ENCODE data around the gene DIS3L2. TPM values are rescaled to one million over a fixed set of nuclear protein-coding genes. Genes with fewer than 3 reads are reported as not detected.

The DIS3L2 gene
- total and polyA plus RNA-seq, 2 experiments from 2014 or later = 15.2 to 25.3 TPM

- no peak for TF ChIP-seq STAT1 (IDR thresholded peaks at IDR 0.05; ENCODE audit: unreplicated experiment)
- no peak for TF ChIP-seq JUNB (IDR thresholded peaks at IDR 0.05; ENCODE audit: unreplicated experiment)
- no peak for TF ChIP-seq ZNF462 (CRISPR knock-in tag; IDR thresholded peaks at IDR 0.05)
- no peak for TF ChIP-seq ZNF331 (CRISPR knock-in tag; IDR thresholded peaks at IDR 0.05; ENCODE audit: low read depth)
- no peak for TF ChIP-seq POLR2AphosphoS5 (IDR thresholded peaks at IDR 0.05; ENCODE audit: low read depth)
- TF ChIP-seq EZH2 (IDR thresholded peaks at IDR 0.05; ENCODE audit: low read depth, unreplicated experiment) = no peak
- TF ChIP-seq CTCF (conservative IDR thresholded peaks at IDR 0.05; ENCODE audit: low read depth in 2 of 2) = no peak
- no peak for TF ChIP-seq REST (IDR thresholded peaks at IDR 0.05; ENCODE audit: unreplicated experiment)
- TF ChIP-seq EZH2phosphoT487 (IDR thresholded peaks at IDR 0.05; ENCODE audit: unreplicated experiment) = no peak
- 0 out of 2 replicates have a peak overlapping the region, but pooled peaks have one; percentile 11 for H3K4me2 ChIP-seq
- Mint-ChIP-seq H3K4me3 (no peak overlapping the region), H3K4me1 (peaks cover 20% of the 10 kb centered on the region), H3K36me3 (ENCODE audit: low read depth) (no peaks in the 10 kb centered on the region), H3K27ac (no peak overlapping the region), H3K9me3 (no peaks in the 10 kb centered on the region), H3K27me3 (ENCODE audit: insufficient read depth, low read depth, poor library complexity) (peaks cover 6% of the 10 kb centered on the region)
- no peaks in the 10 kb centered on the region for H4K20me1 ChIP-seq (replicated peaks; ENCODE audit: insufficient read depth)
- no peak overlapping the region for H3K27ac ChIP-seq (ENCODE audit: low read depth)
- H3K4me1 ChIP-seq (ENCODE audit: insufficient read depth) = peaks cover 7% of the 10 kb centered on the region; the same call in 1 of the 2 replicates
- ATAC-seq (no peak), DNase-seq (ENCODE audit: low spot score) (no peak)
- no peaks in the 10 kb centered on the region for H3K9me2 ChIP-seq (ENCODE audit: insufficient read depth)
- H2AFZ ChIP-seq = no peak overlapping the region
- H3K79me2 ChIP-seq (replicated peaks; ENCODE audit: insufficient read depth) = no peaks in the 10 kb centered on the region
- H3F3A ChIP-seq (replicated peaks; ENCODE audit: low read depth) = 0 out of 2 replicates have a peak, but pooled peaks cover 4% of the 10 kb centered on the region
- H3K27me3 ChIP-seq (ENCODE audit: insufficient read depth) = no peaks in the 10 kb centered on the region
- no peaks in the 10 kb centered on the region for H3K36me3 ChIP-seq (ENCODE audit: insufficient read depth)
- H3K4me3 ChIP-seq = no peak overlapping the region
Measured at GRCh38 chr2:232374356-232374755, 412.8 kb downstream of the DIS3L2 start.
